Mesenchymal stem cell (in vitro differentiated cells and primary cell): ENCODE results near the gene SLC16A4. TPM values are rescaled to one million over a fixed set of nuclear protein-coding genes. Genes with fewer than 3 reads are reported as not detected.
"Not testable (repeated sequence)": the region's sequence is repeated elsewhere in the genome, so short reads cannot be mapped to it uniquely, and the experiment has no call there.

Experiments
- DNase-seq: peaks from one replicate; pipeline ENCODE4 v3.0.0-alpha.2; 2013
- H2AFZ ChIP-seq: one replicate; pipeline ENCODE4 v1.6.1; 2013; ENCODE audit warnings: low read depth, mild to moderate bottlenecking, control low read depth, inconsistent platforms, low read length, moderate library complexity
- H2AK5ac ChIP-seq: 2 replicates; pipeline ENCODE4 v1.6.1; 2013; ENCODE audit warnings: low read length, moderate library complexity, mild to moderate bottlenecking, inconsistent platforms; ENCODE audit not compliant: severe bottlenecking
- H2BK120ac ChIP-seq: one replicate; pipeline ENCODE4 v1.6.1; 2013; ENCODE audit warnings: low read depth, mild to moderate bottlenecking, inconsistent platforms, low read length, moderate library complexity
- H2BK12ac ChIP-seq, 2 experiments: one replicate each; pipeline ENCODE4 v1.6.1; 2013; ENCODE audit warnings: inconsistent platforms in 2 of 2, low read length in 2 of 2, mild to moderate bottlenecking in 2 of 2, moderate library complexity in 2 of 2, control low read depth in 1 of 2
- H2BK15ac ChIP-seq: one replicate; pipeline ENCODE4 v1.6.1; 2013; ENCODE audit warnings: mild to moderate bottlenecking, low read depth, inconsistent platforms; ENCODE audit not compliant: poor library complexity, severe bottlenecking
- H2BK5ac ChIP-seq: 2 replicates; pipeline ENCODE4 v1.6.1; 2013; ENCODE audit warnings: low read depth, mild to moderate bottlenecking, low read length, control low read depth, inconsistent platforms; ENCODE audit not compliant: poor library complexity, severe bottlenecking
- H3K14ac ChIP-seq, 2 experiments: one replicate each; pipeline ENCODE4 v1.6.1; 2013; ENCODE audit warnings: inconsistent platforms in 2 of 2, low read length in 2 of 2, control low read depth in 1 of 2, mild to moderate bottlenecking in 1 of 2, moderate library complexity in 1 of 2
- H3K18ac ChIP-seq, 2 experiments: one replicate each; pipeline ENCODE4 v1.6.1; 2013; ENCODE audit warnings: inconsistent platforms in 2 of 2, low read length in 2 of 2, control low read depth in 1 of 2, low read depth in 1 of 2, mild to moderate bottlenecking in 1 of 2
- H3K23ac ChIP-seq, 2 experiments: one replicate each; pipeline ENCODE4 v1.6.1; 2013; ENCODE audit warnings: inconsistent platforms in 2 of 2, low read length in 2 of 2, mild to moderate bottlenecking in 2 of 2, moderate library complexity in 2 of 2, control low read depth in 1 of 2
- H3K27ac ChIP-seq: 2 replicates; pipeline ENCODE4 v1.5.1; 2013; ENCODE audit warnings: mild to moderate bottlenecking, moderate library complexity, low read length, control low read depth, inconsistent platforms; ENCODE audit not compliant: poor library complexity, severe bottlenecking
- H3K27me3 ChIP-seq, 2 experiments: 2 replicates each; pipeline versions ENCODE4 v1.6.1 to v1.7.0; 2013; ENCODE audit warnings: low read length in 2 of 2, mild to moderate bottlenecking in 2 of 2, moderate library complexity in 2 of 2, control low read depth in 1 of 2, inconsistent platforms in 1 of 2; ENCODE audit not compliant: control insufficient read depth in 1 of 2, insufficient read depth in 1 of 2
- H3K36me3 ChIP-seq, 2 experiments: 2 replicates each; pipeline versions ENCODE4 v1.6.1 to v1.7.0; 2013; ENCODE audit warnings: low read length in 2 of 2, control low read depth in 1 of 2, inconsistent platforms in 1 of 2, low read depth in 1 of 2, mild to moderate bottlenecking in 1 of 2; ENCODE audit not compliant: insufficient read depth in 2 of 2, control insufficient read depth in 1 of 2
- H3K4ac ChIP-seq, 2 experiments: one replicate each; pipeline ENCODE4 v1.6.1; 2013; ENCODE audit warnings: inconsistent platforms in 2 of 2, low read length in 2 of 2, mild to moderate bottlenecking in 2 of 2, moderate library complexity in 2 of 2, control low read depth in 1 of 2, low read depth in 1 of 2
- H3K4me1 ChIP-seq: 2 replicates; pipeline ENCODE4 v1.6.1; 2013; ENCODE audit warnings: low read depth, low read length, control low read depth; ENCODE audit not compliant: control insufficient read depth, insufficient read depth
- H3K4me2 ChIP-seq: 2 replicates; pipeline ENCODE4 v1.6.1; 2013; ENCODE audit warnings: low read length, mild to moderate bottlenecking, inconsistent platforms; ENCODE audit not compliant: poor library complexity, severe bottlenecking
- H3K4me3 ChIP-seq, 2 experiments: 2 replicates each; pipeline versions ENCODE4 v1.5.1 to v1.7.0; 2013; ENCODE audit warnings: low read length in 2 of 2, mild to moderate bottlenecking in 2 of 2, control low read depth in 1 of 2, low read depth in 1 of 2; ENCODE audit not compliant: insufficient read depth in 1 of 2
- H3K79me1 ChIP-seq: replicated peaks from 2 replicates; pipeline ENCODE4 v1.6.1; 2013; ENCODE audit warnings: mild to moderate bottlenecking, control low read depth, low read length, inconsistent platforms; ENCODE audit not compliant: poor library complexity, severe bottlenecking
- H3K9ac ChIP-seq: 2 replicates; pipeline ENCODE4 v1.7.0; 2013; ENCODE audit warnings: mild to moderate bottlenecking, low read length, moderate library complexity
- H3K9me3 ChIP-seq: 2 replicates; pipeline ENCODE4 v1.7.0; 2013; ENCODE audit warnings: mild to moderate bottlenecking, low read length; ENCODE audit not compliant: control insufficient read depth
- H4K8ac ChIP-seq: one replicate; pipeline ENCODE4 v1.6.1; 2013; ENCODE audit warnings: inconsistent platforms, mild to moderate bottlenecking, low read length, moderate library complexity
- H4K91ac ChIP-seq: one replicate; pipeline ENCODE4 v1.6.1; 2013; ENCODE audit warnings: mild to moderate bottlenecking, low read length, inconsistent platforms
- WGBS: methylation state at CpG from one replicate; pipeline ENCODE4 v1.1.7; 2013; ENCODE audit warnings: mixed read lengths; 5-methylcytosine and 5-hydroxymethylcytosine counted together
- polyA plus RNA-seq, 2 experiments: library from polyadenylated mRNA; stranded (reverse); fragments of 200-250 nt; gene quantifications; one replicate each; pipeline ENCODE4 v1.2.3, GENCODE V29; 2013

SLC16A4 gene
- polyA plus RNA-seq (2013, experiment 1 of 2), result 11.9 TPM
- polyA plus RNA-seq (2013, experiment 2 of 2), result 12.4 TPM

DNA sequence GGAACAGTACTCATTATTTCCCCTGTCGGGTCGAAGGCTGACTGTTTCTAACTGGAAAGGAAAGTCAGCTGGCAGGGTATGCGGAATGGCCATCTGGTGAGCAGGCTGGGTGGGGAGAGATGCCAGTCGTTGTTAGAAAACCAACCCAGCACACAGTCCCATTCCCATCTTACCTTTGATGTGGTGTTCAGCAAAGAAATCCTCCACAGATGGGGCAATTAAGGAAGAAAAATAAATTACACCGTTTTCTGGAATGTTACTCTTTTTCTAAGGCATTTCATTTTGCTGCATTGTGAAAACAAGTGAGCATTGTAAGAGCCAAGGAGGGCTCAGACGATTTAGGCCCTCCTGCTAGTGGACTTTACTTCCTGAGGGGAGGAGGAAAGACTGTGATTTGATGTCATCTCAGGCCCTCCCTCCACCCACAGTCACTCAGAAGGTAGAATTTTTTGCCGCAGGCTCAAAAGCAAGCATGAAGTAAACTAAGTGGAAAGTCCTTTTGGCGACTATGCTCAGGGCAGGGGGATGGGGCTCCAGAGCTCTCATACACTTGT lies at the start of gene SLC16A4:
TSS of gene SLC16A4 (minus strand) at position 335 of the 554 bp plus-strand sequence. CDS start 1,703 bp downstream, outside the sequence.
- Histone ChIP-seq H4K8ac (peak within 1 kb of the TSS; percentile 90), H2AK5ac (peak within 1 kb of the TSS; percentile 3), H3K23ac (no peak within 1 kb of the TSS), H2AFZ (no peak within 1 kb of the TSS), H3K79me1 (peaks cover 8% of the 10 kb centered on the region), H3K9me3 (no peaks in the 10 kb centered on the region), H3K4me1 (peaks cover 6% of the 10 kb centered on the region), H3K4me3 (peak within 1 kb of the TSS; percentile 39 to 69), H3K18ac (no peak within 1 kb of the TSS), H2BK120ac (no peak within 1 kb of the TSS), H3K36me3 (peaks cover 0 to 32% of the 10 kb centered on the region in 2 experiments), H2BK5ac (no peak within 1 kb of the TSS), H3K14ac (no peak within 1 kb of the TSS), H2BK12ac (peak within 1 kb of the TSS in 1 of 2 experiments; percentile 10), H3K9ac (peak within 1 kb of the TSS; percentile 87), H3K27me3 (no peaks in the 10 kb centered on the region), H2BK15ac (no peak within 1 kb of the TSS), H3K27ac (peak within 1 kb of the TSS; percentile 90), H3K4me2 (peak within 1 kb of the TSS; percentile 78), H4K91ac (no peak within 1 kb of the TSS), H3K4ac (no peak within 1 kb of the TSS)
- 57% methylated on average over 5 of the region's 8 CpGs for WGBS
- peak; percentile 58 for DNase-seq

DNA sequence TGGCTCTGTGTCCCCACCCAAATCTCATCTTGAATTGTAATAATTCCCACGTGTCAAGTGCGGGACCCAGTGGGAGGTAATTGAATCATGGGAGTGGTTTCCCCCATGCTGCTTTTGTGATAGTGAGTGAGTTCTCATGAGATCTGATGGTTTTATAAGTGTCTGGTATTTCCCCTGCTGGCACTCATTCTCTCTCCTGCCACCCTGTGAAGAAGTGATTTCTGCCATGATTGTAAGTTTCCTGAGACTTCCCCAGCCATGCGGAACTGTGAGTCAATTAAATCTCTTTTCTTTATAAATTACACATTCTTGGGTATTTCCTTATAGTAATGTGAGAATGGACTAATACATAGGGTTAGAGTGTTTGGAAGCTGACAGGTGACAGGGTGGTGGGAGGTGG lies 49.0 kb upstream of the SLC16A4 start:
- 100% methylated on average over 1 of the region's 3 CpGs for WGBS
- H2BK120ac ChIP-seq, result not testable (repeated sequence)

DNA sequence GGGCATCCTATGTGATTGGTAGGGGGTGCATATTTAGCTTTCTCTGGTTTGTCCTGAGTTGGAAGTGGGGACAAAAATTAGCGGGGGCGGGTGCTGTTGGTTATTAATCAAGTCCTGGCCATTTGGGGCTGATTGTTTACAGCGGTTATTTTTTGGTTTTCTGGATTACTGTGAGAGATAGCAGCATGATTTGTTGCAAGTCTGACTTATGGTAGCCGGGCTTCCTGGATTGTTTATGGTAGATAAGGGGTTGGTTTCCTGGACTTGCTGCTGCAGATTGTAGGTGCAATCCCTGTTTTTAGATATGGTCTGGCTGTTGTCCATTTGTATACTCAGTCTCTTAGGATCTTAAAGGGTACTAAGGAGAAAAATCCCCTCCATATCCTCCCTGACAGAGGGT lies 48.1 kb upstream of the SLC16A4 start:
- Histone ChIP-seq H3K4ac (no peak overlapping the region), H3K23ac (no peak overlapping the region)
- WGBS, result 43% methylated on average over 4 of the region's 4 CpGs

More for the DNA sequence above, 49.0 kb upstream of the SLC16A4 start:
- H3K18ac ChIP-seq, result peak overlapping the region in 1 of 2 experiments; percentile 18
- H2BK15ac ChIP-seq, H3K4ac ChIP-seq, H4K8ac ChIP-seq, DNase-seq, H3K9me3 ChIP-seq, H3K27ac ChIP-seq, H3K79me1 ChIP-seq, H2AK5ac ChIP-seq, H3K36me3 ChIP-seq, H3K4me2 ChIP-seq, H3K4me1 ChIP-seq, H3K14ac ChIP-seq, H3K9ac ChIP-seq, H3K4me3 ChIP-seq, H4K91ac ChIP-seq, H2AFZ ChIP-seq, H2BK5ac ChIP-seq, H3K23ac ChIP-seq: not testable (repeated sequence)
- peak overlapping the region; percentile 45 to 69 for H2BK12ac ChIP-seq
- peaks cover 22 to 46% of the 10 kb centered on the region in 2 experiments for H3K27me3 ChIP-seq

DNA sequence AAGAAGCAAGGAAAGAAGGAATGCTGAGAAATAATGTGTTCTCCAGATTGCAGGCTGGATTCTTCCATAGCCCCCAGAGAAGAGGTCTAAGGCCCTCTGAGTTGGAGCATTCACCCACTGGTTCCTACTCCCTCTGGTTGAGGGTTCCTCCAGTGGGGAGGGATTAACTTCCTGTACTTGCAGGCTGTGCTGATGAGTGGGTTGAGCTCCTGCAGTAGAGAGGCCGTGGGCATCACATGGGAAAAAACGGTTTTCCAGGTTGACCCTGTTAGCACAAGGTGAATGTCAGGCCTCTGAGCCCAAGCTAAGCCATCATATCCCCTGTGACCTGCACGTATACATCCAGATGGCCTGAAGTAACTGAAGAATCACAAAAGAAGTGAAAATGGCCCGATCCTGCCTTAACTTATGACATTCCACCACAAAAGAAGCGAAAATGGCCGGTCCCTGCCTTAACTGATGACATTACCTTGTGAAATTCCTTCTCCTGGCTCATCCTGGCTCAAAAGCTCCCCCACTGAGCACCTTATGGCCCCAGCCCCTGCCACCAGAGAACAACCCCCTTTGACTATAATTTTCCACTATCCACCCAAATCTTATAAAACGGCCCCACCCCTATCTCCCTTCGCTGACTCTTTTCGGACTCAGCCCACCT lies 46.9 kb upstream of the SLC16A4 start:
- peaks cover 9 to 46% of the 10 kb centered on the region in 2 experiments for H3K27me3 ChIP-seq
- WGBS, result 76% methylated on average over 9 of the region's 9 CpGs
- not testable (repeated sequence) for H2BK12ac ChIP-seq

More for the DNA sequence above, 48.1 kb upstream of the SLC16A4 start:
- Histone ChIP-seq H3K27me3 (peaks cover 17 to 46% of the 10 kb centered on the region in 2 experiments), H3K4me3 (no peak overlapping the region), H4K91ac (no peak overlapping the region), H2AFZ (no peak overlapping the region), H2AK5ac (no peak overlapping the region), H3K27ac (no peak overlapping the region), H2BK5ac (no peak overlapping the region), H3K9me3 (no peaks in the 10 kb centered on the region), H2BK120ac (no peak overlapping the region), H3K18ac (no peak overlapping the region), H2BK12ac (no peak overlapping the region), H4K8ac (no peak overlapping the region), H3K4me1 (peaks cover under 1% of the 10 kb centered on the region), H3K9ac (no peak overlapping the region), H3K14ac (no peak overlapping the region), H3K36me3 (no peaks in the 10 kb centered on the region), H2BK15ac (no peak overlapping the region), H3K79me1 (no peaks in the 10 kb centered on the region), H3K4me2 (no peak overlapping the region)
- DNase-seq, result peak; percentile 51

More for the DNA sequence above, 46.9 kb upstream of the SLC16A4 start:
- not testable (repeated sequence) for H2BK120ac ChIP-seq, H2AK5ac ChIP-seq, H2BK15ac ChIP-seq, DNase-seq, H3K23ac ChIP-seq, H3K14ac ChIP-seq, H3K27ac ChIP-seq, H4K91ac ChIP-seq, H2AFZ ChIP-seq, H2BK5ac ChIP-seq, H3K4me3 ChIP-seq, H3K36me3 ChIP-seq, H3K79me1 ChIP-seq, H3K4me2 ChIP-seq, H3K9me3 ChIP-seq, H3K4me1 ChIP-seq, H3K9ac ChIP-seq
- Histone ChIP-seq H3K4ac (peak overlapping the region; percentile 37 to 56), H4K8ac (peak overlapping the region; percentile 39), H3K18ac (peak overlapping the region; percentile 35 to 48)
